Nephron progenitor cell (in vitro differentiated cells): ENCODE results near the gene NXPE1.
"Not testable (repeated sequence)": the region's sequence is repeated elsewhere in the genome, so short reads cannot be mapped to it uniquely, and the experiment has no call there.

Source experiments
- DNase-seq: peaks from one replicate; pipeline ENCODE4 v3.0.0; 2021
- H3K27ac Mint-ChIP-seq: 2 replicates; pipeline ENCODE4 v1.8.0; 2021; ENCODE audit warnings: mild to moderate bottlenecking, moderate library complexity, mixed read lengths
- H3K27me3 Mint-ChIP-seq: 2 replicates; pipeline ENCODE4 v1.8.0; 2021; ENCODE audit warnings: mild to moderate bottlenecking, low read depth, mixed read lengths; ENCODE audit not compliant: poor library complexity
- H3K36me3 Mint-ChIP-seq: 2 replicates; pipeline ENCODE4 v1.8.0; 2021; ENCODE audit warnings: low read depth, mixed read lengths
- H3K4me1 Mint-ChIP-seq: 2 replicates; pipeline ENCODE4 v1.8.0; 2021; ENCODE audit warnings: mixed read lengths
- H3K4me3 Mint-ChIP-seq: 2 replicates; pipeline ENCODE4 v1.8.0; 2021; ENCODE audit warnings: mild to moderate bottlenecking, moderate library complexity, mixed read lengths
- H3K9me3 Mint-ChIP-seq: 2 replicates; pipeline ENCODE4 v1.8.0; 2021; ENCODE audit warnings: mild to moderate bottlenecking, moderate library complexity, mixed read lengths
- TF ChIP-seq, protein P1 (sequence below): fragments of 200-600 bp; sonication (generic); IDR thresholded peaks from 2 replicates; pipeline ENCODE4 v1.5.0; 2021; ENCODE audit warnings: antibody characterized with exemption

NXPE1 gene

DNA sequence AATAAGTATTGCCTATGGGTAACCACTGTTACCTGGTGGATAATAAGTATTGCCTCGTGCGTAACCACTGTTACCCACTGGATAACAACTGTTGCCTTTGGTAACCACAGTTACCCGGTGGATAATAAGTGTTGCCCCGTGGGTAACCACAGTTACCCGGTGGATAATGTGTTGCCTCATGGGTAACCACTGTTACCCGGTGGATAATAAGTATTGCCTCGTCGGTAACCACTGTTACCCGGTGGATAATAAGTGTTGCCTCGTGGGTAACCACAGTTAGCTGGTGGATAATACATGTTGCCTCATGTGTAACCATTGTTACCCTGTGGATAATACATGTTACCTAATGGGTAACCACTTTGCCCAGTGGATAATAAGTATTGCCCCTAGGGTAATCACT lies 45.7 kb upstream of the NXPE1 start:
- H3K4me3 Mint-ChIP-seq = no peak overlapping the region
- DNase-seq = no peak
- H3K27ac Mint-ChIP-seq = no peak overlapping the region
- H3K4me1 Mint-ChIP-seq = no peaks in the 10 kb centered on the region
- no peaks in the 10 kb centered on the region for H3K36me3 Mint-ChIP-seq
- no peaks in the 10 kb centered on the region for H3K27me3 Mint-ChIP-seq
- TF ChIP-seq, protein P1, sequence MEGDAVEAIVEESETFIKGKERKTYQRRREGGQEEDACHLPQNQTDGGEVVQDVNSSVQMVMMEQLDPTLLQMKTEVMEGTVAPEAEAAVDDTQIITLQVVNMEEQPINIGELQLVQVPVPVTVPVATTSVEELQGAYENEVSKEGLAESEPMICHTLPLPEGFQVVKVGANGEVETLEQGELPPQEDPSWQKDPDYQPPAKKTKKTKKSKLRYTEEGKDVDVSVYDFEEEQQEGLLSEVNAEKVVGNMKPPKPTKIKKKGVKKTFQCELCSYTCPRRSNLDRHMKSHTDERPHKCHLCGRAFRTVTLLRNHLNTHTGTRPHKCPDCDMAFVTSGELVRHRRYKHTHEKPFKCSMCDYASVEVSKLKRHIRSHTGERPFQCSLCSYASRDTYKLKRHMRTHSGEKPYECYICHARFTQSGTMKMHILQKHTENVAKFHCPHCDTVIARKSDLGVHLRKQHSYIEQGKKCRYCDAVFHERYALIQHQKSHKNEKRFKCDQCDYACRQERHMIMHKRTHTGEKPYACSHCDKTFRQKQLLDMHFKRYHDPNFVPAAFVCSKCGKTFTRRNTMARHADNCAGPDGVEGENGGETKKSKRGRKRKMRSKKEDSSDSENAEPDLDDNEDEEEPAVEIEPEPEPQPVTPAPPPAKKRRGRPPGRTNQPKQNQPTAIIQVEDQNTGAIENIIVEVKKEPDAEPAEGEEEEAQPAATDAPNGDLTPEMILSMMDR = no peak
- peaks cover 50% of the 10 kb centered on the region for H3K9me3 Mint-ChIP-seq

DNA sequence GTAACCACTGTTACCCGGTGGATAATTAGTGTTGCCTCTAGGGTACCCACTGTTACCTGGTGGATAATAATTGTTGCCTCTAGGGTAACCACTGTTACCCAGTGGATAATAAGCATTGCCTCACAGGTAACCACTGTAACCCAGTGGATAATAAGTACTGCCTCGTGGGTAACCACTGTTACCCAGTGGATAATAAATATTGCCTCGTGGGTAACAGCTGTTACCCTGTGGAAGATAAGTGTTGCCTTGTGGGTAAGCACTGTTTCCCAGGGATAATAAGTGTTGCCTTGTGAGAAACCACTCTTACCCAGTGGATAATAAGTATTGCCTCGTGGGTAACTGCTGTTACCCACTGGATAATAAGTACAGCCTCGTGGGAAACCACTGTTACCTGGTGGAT lies 45.2 kb upstream of the NXPE1 start:
- Mint-ChIP-seq H3K36me3 (no peaks in the 10 kb centered on the region), H3K27ac (no peak overlapping the region), H3K4me1 (no peaks in the 10 kb centered on the region), H3K4me3 (no peak overlapping the region), H3K27me3 (no peaks in the 10 kb centered on the region), H3K9me3 (peaks cover 45% of the 10 kb centered on the region)
- TF ChIP-seq, protein P1 = no peak
- no peak for DNase-seq

DNA sequence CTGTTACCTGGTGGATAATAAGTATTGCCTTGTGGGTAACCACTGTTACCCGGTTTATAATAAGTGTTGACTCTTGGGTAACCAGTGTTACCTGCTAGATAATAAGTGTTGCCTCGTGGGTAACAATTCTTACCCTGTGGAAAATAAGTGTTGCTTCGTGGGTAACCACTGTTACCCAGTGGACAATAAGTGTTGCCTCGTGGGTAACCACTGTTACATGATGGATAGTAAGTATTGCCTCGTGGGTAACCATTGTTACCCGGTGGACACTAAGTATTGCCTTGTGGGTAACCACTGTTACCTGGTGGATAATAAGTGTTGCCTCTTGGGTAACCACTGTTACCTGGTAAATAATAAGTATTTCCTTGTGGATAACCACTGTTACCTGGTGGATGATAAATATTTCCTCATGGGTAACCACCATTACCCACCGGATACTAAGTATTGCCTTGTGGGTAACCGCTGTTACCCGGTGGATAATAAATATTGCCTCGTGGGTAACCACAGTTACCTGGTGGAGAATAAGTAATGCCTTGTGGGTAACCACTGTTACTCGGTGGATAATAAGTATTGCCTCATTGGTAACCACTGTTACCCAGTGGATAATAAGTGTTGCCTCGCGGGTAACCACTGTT lies 44.6 kb upstream of the NXPE1 start:
- no peak for DNase-seq
- H3K27ac Mint-ChIP-seq = no peak overlapping the region
- H3K4me1 Mint-ChIP-seq = no peaks in the 10 kb centered on the region
- H3K9me3 Mint-ChIP-seq = peaks cover 40% of the 10 kb centered on the region
- H3K27me3 Mint-ChIP-seq = no peaks in the 10 kb centered on the region
- H3K36me3 Mint-ChIP-seq = no peaks in the 10 kb centered on the region
- TF ChIP-seq, protein P1 = no peak
- H3K4me3 Mint-ChIP-seq = no peak overlapping the region

DNA sequence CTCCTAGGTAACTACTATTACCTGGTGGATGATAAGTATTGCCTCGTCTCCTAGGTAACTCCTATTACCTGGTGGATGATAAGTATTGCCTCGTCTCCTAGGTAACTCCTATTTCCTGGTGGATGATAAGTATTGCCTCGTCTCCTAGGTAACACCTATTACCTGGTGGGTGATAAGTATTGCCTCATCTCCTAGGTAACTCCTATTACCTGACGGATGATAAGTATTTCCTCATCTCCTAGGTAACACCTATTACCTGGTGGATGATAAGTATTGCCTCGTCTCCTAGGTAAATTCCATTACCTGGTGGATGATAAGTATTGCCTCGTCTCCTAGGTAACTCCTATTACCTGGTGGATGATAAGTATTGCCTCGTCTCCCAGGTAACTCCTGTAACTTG lies 43.5 kb upstream of the NXPE1 start:
- H3K4me1 Mint-ChIP-seq, H3K4me3 Mint-ChIP-seq, DNase-seq, H3K27me3 Mint-ChIP-seq, H3K27ac Mint-ChIP-seq, H3K36me3 Mint-ChIP-seq: not testable (repeated sequence)
- H3K9me3 Mint-ChIP-seq = peaks cover 31% of the 10 kb centered on the region

DNA sequence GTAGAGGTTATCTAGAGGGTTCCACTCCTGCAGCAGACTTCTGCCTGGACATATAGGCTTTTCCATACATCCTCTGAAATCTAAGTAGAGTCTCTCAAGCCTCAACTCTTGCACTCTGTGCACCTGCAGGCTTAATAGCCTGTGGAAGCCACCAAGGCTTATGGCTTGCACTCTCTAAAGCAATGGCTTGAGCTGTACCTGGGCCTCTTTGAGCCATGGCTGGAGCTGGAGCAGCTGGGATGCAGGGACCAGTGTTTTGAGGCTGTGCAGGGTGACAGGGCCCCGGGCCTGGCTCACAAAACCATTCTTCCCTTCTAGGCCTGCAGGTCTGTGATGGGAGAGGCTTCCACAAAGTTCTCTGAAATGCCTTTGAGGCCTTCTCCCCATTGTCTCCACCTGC lies 38.8 kb upstream of the NXPE1 start:
- no peaks in the 10 kb centered on the region for H3K4me1 Mint-ChIP-seq
- H3K36me3 Mint-ChIP-seq = no peaks in the 10 kb centered on the region
- no peaks in the 10 kb centered on the region for H3K27me3 Mint-ChIP-seq
- no peak for DNase-seq
- TF ChIP-seq, protein P1 = no peak
- H3K9me3 Mint-ChIP-seq = peaks cover 5% of the 10 kb centered on the region
- H3K27ac Mint-ChIP-seq = no peak overlapping the region
- no peak overlapping the region for H3K4me3 Mint-ChIP-seq

DNA sequence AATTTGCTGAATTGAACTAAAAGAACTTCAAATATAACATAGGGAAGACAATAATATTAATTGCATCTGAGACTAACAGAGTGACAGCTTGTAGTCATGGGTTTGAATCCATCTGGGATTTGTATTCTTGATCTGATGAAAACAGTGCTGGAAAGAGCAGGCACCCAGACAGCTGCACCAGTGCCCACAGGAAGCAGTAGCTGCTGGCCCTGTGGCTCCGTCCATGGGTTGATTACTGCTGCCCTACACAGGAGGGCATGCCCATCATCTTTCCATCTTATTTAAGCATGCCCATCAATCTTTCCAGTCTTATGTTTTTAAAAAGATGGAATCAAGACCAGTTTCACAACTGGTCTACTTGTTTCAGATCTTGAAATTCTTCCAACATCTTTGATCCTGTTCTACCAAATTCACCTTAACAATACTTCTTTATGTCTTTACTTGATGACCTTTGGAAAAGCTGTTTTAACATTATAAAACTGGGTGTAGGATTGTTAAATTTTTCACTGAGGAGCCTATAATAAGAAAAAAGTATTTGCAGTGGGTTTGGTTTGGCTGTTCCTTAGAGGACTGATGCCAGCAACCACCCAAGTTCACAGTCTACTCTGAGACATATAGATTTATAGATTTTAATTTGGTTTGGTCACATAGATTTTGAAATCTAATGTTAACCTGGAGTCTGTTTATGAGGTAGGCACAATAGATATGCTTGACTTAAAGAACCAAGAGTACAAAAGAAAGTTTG lies 36.7 kb upstream of the NXPE1 start:
- Mint-ChIP-seq H3K9me3 (no peaks in the 10 kb centered on the region), H3K27ac (no peak overlapping the region)

More for the DNA sequence above, 36.7 kb upstream of the NXPE1 start:
- no peaks in the 10 kb centered on the region for H3K27me3 Mint-ChIP-seq
- no peaks in the 10 kb centered on the region for H3K36me3 Mint-ChIP-seq
- TF ChIP-seq, protein P1 = no peak
- H3K4me3 Mint-ChIP-seq = no peak overlapping the region
- no peak for DNase-seq
- H3K4me1 Mint-ChIP-seq = no peaks in the 10 kb centered on the region
